IPS-NIHi7 (cell line): ENCODE results near the gene TSC1.

ENCODE experiments used
- DNase-seq: peaks from one replicate; pipeline ENCODE4 v3.0.0; 2012; ENCODE audit warnings: mixed read lengths; ENCODE audit errors: extremely low spot score

Gene TSC1

DNA sequence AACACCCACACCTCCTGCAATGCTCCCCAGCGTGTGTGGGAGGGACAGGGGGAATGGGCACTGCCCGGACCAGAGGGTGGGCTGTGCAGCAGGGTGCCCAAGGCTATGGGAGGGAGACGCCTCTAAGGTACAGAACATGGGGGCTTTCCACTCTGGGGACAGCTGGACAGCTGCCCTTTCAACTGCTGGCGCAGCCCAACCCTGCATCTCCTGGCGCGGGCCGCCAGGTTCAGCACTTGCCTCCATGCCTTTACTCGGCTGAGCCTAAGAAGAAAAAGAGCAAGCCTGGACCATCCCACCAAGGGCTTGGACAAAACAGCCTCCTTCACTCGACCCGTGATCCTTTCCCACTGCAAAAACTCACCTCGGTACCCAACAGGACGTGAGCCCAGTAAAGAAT is 81.3 kb downstream of the TSC1 start:
- no peak for DNase-seq

DNA sequence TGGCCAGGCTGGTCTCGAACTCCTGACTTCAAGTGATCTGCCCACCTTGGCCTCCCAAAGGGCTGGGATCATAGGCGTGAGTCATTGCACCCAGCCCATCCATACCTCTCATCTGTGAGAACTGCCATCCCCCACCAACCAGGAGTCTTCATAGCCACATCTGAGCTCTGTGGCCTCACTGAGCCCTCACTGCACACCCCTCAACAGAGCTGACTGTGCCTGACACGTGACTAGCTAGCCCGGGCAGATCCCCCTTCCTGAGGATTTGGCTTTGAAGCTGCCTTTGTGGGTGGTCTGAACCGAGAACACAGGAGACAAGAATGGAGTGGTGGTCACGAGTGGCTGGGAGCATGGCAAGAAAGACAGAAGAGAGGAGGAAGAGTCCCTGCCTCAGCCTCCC is 81.9 kb downstream of the TSC1 start:
- DNase-seq = no peak

DNA sequence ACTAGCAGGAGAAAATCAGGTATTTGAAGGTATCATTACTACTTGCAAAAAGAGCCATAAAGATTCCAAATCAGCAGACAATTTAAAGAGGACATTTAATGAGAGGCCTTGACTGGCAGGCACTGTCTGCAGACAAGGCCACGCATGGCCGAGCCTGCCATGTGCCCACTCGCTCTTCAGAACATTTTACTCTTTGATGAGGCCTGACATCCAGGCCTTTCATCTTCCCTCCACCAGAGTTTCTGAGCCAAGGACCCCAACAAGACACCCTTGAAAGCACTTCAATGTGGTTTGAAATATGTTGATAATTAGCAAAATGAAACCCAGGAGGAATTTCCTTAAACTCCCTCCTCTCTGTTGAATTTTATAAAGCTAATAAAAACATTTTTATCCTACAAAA is 82.8 kb downstream of the TSC1 start:
- DNase-seq = no peak

- DNase-seq = no peak
These were observed 85.7 kb downstream of the TSC1 start for GRCh38 chr9:132858751-132859150.

DNA sequence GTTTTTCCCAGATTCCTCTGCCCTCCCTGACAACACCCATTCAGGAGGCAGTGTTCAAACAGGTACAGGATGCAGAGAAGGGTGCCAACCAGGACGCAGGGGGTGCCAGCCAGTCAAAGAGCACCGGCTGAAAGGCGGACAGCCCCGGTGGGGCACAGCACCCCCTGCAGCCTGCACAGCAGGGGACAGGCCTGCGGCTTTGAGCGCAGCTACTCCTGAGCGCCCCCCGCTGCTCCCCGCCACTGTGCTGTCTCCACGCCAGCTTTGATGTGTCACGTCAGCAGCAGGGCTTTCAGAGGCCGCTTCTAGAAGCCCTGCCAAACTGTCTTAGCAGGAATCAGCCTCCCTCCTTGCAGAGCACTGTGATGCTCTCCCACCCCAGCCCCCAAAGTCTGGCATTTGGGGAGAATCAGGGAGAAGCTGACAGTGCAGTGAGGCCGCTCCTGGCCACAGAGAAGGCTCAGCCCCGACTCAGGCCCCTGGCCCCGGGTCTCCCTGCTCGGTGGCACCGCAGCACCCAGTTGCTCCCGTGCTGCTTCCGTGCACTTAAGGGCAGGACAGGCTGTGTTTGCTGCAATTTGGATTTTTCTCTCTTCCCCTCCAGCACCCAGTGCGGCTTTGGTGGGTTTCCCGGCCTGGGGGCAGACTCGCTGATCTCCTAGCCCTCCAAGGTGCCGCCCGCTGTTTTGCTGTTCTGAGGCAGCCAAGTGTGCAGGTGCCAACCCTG is 86.6 kb downstream of the TSC1 start:
- peak; percentile 48 for DNase-seq

GRCh38 chr9:132857031-132857430 is 87.4 kb downstream of the TSC1 start:
- DNase-seq = no peak

- DNase-seq = no peak
These were observed 88.5 kb downstream of the TSC1 start for GRCh38 chr9:132855904-132856303.

GRCh38 chr9:132854832-132855231 is 89.6 kb downstream of the TSC1 start:
- no peak for DNase-seq

- no peak for DNase-seq
These were observed 90.9 kb downstream of the TSC1 start for GRCh38 chr9:132853482-132853881.

DNA sequence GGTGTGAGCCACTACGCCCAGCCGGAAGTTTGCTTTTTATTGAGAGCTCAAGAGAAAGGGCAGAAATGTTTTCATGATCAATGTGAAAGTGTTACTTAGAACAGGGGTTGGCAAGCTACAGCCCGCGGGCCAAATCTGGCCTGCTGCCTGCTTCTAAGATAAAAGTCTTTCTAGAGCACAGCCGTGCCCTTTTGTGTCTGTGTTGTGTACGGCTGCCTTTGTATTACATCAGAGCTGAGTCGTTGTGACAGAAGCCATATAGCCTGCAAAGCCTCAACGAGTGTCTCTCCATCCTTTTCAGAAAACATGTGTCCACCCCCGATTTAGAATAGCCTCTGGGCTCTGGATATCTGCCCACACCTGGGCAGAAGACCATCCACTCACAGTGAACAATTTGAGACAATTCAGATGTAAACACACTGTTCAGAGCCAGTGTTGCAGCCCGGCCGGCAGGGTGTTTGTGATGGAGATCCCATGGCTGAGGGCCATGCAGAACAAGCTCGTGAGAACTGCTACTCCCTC is 95.2 kb downstream of the TSC1 start:
- DNase-seq = no peak

DNA sequence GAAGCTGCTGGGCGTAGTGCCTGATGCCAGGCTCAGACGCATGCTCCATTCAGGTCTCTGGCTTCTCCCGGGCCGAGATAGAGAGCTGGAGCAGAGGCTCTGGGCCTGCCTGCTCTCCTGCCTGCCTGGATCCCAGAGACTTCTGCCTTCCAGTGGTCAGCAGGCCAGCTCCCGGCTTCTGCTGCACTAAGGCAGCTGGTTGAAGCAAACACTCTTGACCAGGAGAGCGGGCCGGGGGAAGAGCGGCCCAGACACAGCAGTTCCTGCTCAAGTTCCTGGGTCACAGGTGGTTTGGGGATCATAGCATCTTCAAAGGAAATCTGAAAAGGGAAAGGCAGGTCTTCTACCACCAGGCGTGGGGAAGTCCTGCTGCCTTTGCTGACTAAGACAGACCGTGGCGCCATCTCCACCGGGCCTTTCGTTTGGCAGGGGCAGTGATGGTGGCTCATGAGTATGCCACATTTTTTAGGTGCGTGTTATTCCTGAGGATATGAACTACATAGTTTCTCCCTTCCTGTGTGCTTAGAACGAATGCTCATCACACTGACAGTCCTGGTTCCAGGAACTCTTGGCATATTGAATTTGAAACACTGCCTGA is 97.4 kb downstream of the TSC1 start:
- no peak for DNase-seq

GRCh38 chr9:132846109-132846917 is 98.1 kb downstream of the TSC1 start:
- no peak for DNase-seq

DNA sequence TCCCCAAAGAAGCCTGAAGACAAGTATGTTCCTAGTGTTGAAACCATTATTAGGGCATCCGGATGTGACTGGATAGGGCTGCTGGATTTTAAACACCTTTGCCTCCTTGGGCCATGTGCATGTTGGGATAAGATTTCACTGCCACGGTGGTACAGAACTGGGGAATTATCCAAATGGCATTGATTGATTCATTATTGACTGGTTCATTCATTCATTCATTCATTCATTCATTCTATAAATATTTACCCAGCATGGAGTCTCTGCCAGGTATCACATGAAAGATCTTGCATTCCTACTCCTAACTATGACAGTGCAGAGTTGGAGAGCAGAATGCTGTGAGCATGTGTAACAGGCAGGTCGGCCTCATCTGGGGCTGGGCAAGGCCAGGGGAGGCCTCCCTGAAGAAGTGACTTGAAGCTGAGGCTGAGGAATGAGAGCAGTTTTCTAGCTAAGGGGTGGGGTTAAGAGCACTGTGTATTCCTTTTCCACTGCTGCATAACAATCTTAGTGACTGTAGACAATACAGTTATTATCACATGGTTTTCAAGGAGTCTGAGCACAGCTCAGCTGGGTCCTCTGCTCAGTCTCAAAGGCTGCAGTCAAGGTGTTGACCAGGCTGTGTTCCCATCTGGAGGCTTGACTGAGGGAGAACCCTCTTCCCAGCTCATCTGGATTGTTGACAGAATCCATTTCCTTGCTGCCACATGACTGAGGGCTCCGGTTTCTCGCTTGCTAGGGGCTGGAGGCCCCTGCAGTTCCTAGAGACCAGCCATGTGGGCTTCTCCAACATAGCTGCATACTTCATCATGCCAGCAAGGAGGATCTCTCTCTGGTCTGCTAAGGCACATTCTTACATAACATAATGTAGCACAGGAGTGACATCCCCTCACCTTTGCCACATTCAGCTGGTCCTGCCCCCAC is 102.0 kb downstream of the TSC1 start:
- no peak for DNase-seq
